Stimulated activated CD8-positive, alpha-beta memory T cell treated with anti-CD3 and anti-CD28 coated beads, Interleukin-7, amount 100 ng/mL, for 1 hour (primary cell): Measurements from ENCODE around the gene MAST1.
A peak's percentile ranks its signal among the peaks of the same experiment; 100 is the strongest.
"Not testable (repeated sequence)": the region's sequence is repeated elsewhere in the genome, so short reads cannot be mapped to it uniquely, and the experiment has no call there.

Source experiments
- DNase-seq, 2 donors: peaks; one replicate each; pipeline ENCODE4 v3.0.0-alpha.2; 2020; ENCODE audit warnings: low read depth in 2 of 2

The MAST1 gene

DNA sequence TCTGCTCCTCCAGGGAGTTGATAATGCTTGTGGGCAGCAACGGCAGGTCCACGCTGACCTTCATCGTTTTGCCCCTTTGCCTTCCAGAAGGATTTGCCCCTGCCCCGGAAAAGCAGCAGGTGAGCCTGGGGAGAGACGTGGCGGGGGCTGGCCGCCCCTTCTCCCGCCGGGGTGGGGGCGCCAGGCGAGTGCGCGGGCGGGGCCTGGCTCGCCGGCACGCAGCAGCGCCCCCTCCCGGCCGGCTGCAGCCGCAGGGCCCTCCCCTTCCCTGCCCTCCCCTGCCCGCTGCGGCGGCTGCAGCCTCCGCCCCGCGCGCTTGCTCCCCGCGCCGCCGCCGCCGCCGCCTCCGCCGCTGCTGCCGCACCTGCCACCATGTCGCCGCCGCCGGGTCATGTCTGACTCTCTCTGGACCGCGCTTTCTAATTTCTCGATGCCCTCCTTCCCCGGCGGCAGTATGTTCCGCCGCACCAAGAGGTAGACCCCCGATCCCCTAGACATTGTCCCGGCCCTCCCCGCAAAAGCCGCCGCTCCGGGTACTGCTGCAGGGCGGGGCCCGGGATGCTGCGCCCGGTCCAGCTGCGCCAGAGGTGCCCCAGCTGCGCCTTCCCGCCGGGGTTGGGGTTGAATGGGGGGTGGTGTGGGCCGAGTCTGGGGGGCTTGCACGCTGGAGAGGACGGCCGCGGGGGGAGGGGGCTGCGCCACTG lies at the start of gene MAST1:
Gene MAST1 (plus strand): TSS at position 334 of the 704 bp plus-strand sequence. CDS start 58 bp downstream, at position 392.
- DNase-seq = no peak

GRCh38 chr19:12788682-12789097 lies 49.6 kb upstream of the MAST1 start:
- no peak for DNase-seq

- no peak for DNase-seq
Observed at GRCh38 chr19:12789098-12789903, 49.0 kb upstream of the MAST1 start.

DNA sequence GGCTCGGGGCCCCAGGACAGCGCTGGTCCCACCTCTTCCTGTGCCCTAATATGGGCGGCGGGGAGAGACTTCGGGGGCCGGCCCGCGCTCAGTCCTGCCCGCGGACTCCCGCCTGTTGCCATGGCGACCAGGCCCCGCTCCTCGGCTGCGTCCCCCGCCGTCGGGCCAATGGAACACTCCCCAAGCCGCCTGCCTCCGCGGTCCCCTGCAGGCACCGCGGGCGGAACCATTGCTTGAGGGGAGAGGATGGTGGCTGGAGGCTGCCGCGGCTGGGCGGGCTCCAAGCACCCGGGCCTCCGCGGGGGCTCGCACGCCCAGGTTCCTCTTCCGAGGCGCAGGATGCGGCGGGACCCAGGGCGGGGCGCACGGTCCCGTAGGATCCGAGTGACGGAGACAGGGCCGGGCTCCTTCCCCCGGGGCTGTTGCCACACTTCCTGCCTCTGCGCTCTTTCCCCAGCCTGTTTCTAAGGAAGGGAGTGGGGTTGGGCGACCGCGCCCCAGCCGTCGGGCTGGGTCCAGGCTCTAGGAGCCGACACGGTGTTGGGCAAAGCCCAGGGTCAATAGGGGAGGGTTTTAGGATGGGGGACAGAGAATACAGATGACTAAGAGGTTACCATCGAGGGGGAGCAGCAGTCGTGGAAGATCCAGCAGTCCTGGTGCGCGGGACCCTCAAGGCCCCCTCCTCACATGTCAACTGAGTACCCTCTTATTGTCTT lies 48.3 kb upstream of the MAST1 start:
- DNase-seq = peak; percentile 79 to 83

GRCh38 chr19:12790628-12791344 lies 47.5 kb upstream of the MAST1 start:
- DNase-seq = no peak

DNA sequence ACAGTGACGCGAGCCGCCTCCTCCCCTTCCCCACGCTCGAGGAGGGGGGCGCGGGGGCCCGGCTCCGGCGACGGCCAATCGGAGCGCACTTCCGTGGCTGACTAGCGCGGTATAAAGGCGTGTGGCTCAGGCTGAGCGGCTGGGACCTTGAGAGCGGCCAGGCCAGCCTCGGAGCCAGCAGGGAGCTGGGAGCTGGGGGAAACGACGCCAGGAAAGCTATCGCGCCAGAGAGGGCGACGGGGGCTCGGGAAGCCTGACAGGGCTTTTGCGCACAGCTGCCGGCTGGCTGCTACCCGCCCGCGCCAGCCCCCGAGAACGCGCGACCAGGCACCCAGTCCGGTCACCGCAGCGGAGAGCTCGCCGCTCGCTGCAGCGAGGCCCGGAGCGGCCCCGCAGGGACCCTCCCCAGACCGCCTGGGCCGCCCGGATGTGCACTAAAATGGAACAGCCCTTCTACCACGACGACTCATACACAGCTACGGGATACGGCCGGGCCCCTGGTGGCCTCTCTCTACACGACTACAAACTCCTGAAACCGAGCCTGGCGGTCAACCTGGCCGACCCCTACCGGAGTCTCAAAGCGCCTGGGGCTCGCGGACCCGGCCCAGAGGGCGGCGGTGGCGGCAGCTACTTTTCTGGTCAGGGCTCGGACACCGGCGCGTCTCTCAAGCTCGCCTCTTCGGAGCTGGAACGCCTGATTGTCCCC lies 46.8 kb upstream of the MAST1 start, which contains the start of gene JUNB:
Gene JUNB (plus strand): TSS at position 142 of the 706 bp plus-strand sequence. CDS start 286 bp downstream, at position 428.
- DNase-seq = peak; percentile 95 to 96

DNA sequence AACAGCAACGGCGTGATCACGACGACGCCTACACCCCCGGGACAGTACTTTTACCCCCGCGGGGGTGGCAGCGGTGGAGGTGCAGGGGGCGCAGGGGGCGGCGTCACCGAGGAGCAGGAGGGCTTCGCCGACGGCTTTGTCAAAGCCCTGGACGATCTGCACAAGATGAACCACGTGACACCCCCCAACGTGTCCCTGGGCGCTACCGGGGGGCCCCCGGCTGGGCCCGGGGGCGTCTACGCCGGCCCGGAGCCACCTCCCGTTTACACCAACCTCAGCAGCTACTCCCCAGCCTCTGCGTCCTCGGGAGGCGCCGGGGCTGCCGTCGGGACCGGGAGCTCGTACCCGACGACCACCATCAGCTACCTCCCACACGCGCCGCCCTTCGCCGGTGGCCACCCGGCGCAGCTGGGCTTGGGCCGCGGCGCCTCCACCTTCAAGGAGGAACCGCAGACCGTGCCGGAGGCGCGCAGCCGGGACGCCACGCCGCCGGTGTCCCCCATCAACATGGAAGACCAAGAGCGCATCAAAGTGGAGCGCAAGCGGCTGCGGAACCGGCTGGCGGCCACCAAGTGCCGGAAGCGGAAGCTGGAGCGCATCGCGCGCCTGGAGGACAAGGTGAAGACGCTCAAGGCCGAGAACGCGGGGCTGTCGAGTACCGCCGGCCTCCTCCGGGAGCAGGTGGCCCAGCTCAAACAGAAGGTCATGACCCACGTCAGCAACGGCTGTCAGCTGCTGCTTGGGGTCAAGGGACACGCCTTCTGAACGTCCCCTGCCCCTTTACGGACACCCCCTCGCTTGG lies 46.1 kb upstream of the MAST1 start:
- peak; percentile 52 to 53 for DNase-seq

GRCh38 chr19:12792853-12793289 lies 45.4 kb upstream of the MAST1 start:
- DNase-seq = no peak

- peak; percentile 85 to 91 for DNase-seq
Observed at GRCh38 chr19:12793290-12794195, 44.8 kb upstream of the MAST1 start.

DNA sequence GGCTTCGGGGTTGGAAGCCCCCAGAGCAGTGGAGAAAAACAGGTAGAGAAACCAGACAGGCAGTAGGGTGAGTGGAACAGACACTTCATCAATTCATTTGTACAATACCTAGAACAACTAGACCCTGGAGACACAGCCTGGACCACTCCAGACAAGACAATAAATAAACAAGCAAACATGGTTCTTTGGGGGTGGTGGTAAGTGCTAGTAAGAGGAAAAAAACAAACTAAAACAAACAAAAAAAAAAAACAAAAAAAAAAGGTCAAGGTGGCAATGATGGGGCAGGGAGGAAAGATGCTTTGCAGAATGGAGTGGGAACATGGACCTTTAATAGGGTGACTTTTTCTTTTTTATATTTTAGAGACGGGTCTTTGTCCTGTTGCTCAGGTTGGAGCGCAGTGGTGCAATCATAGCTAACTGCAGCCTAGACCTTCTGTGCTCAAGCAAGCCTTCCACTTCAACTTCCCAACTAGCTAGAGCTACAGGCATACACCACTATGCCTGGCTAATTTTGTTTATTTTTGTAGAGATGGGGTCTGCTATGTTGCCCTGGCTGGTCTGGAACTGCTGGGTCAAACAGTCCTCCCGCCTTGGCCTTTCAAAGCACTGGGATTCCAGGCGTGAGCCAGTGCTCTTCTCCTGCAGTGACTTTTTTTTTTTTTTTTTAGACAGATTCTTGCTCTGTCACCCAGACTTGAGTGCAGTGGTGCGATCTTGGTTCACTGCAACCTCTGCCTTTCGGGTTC lies 43.9 kb upstream of the MAST1 start:
- no peak for DNase-seq

- no peak for DNase-seq
Observed at GRCh38 chr19:12794971-12795381, 43.3 kb upstream of the MAST1 start.

DNA sequence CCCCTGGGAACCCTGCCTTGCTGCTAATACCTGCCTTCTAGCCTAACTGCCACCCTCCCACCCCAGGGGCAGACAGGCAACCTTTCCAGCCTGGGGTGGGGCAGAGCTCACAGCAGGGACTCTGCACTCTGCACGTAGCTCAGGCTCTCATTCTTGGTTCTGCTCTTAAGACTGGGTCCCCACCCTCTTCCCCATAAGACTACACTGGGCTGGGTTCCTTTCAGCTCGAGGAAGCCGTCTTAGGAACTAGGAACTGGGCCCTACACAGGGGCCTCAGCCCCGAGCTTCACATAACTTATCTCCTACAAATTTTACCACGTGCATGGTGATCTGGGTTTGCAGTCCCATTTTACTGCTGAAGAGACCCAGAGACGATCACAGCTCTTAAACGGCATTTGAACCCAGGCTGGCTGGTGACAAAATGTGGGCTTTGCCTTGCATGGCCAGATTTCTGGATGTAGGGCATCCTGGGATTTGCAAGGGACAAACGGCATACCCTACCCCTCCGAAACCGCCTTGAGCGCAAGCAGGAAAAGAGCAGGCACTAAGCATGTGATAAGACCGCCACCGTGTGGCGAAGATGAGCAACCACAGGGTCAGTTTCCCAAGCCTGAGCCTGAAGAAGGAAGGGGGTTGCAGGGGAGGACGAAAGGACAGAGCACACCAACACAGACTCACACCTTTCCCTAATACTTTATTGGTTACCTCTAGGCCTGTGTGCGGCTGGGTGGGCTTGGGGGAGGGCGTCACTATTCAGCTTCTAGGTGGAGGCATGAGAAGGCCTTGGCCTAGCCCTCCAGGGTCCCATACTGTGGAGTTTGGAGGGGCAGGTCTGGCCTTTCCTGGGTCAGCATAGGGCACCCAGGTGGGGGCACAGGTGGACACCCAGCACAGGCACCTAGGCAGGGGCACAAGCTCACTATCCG lies 41.9 kb upstream of the MAST1 start:
- DNase-seq = peak in 1 of 2 donors; percentile 58

DNA sequence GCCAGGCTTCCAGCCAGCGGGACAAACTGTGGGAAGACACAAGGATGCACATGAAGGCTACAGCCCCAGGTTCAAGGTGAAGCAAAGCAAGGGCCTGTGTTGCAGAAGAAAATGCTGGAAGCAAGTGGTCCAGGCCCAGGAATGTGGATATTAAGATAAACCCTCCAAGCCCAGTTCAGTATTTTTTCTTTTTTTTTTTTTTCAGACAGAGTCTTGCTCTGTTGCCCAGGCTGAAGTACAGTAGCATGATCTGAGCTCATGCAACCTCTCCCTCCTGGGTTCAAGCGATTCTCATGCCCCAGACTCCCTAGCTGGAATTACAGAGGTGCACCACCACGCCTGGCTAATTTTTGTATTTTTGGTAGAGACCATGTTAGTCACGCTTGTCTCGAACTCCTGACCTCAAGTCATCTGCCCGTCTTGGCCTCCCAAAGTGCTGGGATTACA lies 41.2 kb upstream of the MAST1 start:
- DNase-seq = no peak

- not testable (repeated sequence) for DNase-seq
Observed at GRCh38 chr19:12797607-12798006, 40.7 kb upstream of the MAST1 start.

DNA sequence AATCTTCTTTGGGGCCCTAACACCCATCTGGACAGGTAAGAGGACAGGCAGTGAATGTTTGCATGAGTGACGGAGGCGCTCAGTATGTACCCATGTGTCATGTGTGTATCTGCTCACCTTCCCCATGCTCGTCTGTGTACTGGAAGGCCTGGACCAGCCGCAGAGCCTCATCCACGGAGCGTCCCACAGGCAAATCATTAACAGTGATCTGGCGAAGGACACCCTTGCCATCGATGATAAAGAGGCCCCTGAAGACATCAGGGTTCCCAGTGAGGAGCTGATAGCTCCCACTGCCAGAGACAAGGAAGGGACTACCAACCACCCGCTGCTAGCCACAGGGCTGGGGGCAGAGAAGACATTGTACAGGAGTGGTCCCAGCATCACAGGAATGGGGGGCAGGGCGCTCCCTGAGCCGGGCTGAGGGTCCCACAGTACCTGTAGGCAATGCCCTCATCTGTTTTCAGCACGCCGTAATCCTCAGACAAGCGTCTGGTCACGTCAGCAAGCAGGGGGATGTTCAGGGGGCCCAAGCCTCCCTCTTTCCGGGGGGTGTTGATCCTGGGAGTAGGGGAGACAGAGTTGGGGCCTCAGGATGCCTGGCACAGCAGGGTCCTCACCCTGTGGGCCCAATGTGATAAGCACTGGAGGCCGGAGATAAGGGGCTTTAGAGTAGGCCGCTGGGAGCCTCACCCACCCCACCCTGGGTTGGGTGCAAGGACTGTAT lies 38.4 kb upstream of the MAST1 start:
- no peak for DNase-seq

- DNase-seq = no peak
Observed at GRCh38 chr19:12800466-12800770, 37.9 kb upstream of the MAST1 start.
